ENCODE data around the gene ARSA. TPM values are rescaled to one million over a fixed set of nuclear protein-coding genes. Genes with fewer than 3 reads are reported as not detected.

The ARSA gene
- 15.8 and 16.4 TPM in 2 replicates for total RNA-seq

DNA sequence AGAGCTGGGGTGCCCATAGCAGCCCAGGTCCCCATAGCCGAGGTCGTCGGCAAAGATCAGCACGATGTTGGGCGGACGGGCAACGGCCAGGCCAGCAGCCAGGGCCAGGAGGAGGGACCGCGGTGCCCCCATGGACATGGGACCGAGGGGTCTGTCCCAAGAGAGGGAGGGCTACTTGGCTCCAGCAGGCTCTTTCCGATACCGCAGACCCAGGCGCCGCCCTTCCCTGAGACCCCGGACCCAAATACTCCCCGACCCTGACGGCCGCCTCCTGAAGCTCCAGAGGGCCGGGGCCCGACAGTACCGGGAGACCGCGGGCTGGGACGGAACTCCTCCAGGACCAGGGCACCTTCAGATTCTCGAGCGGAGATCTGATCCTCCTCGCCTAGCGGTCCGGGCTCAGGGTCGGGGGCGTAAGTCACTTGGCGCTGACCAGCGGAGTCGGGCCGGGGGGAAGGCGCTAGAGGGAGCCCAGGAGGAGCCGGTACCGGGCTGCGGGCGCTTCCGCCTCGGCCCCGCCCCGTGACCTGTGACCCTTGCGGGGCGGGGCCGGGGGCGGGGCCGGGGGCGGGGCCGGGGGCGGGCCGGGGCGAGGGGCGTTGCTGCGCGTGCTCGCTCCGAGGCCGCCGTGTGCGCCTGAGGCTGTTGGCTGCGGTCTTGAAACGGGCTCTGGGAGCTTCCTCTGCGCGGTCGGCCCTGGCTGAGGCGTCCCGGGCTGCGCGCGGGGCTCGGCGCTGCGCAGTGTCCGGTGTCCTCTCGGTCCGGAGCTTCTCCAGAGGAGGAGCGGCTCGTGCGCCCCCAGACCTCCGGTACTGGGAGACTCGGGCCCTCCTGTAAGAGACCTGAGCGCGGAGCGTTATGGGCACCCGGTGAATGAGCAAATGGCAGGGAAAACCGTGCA lies at the start of gene ARSA:
ARSA (minus strand) TSS at position 511 of the 901 bp plus-strand sequence; CDS start at position 138, 373 bp downstream.

GRCh38 chr22:50672471-50673230 lies 44.7 kb upstream of the ARSA start, which contains the start of gene SHANK3:
Gene SHANK3 (plus strand): TSS chr22:50672823.

GRCh38 chr22:50600538-50600937 lies 27.4 kb downstream of the ARSA start, which contains the start of gene MAPK8IP2:
Gene MAPK8IP2 (plus strand): TSS chr22:50600793. CDS start chr22:50600819, 26 bp downstream.

DNA sequence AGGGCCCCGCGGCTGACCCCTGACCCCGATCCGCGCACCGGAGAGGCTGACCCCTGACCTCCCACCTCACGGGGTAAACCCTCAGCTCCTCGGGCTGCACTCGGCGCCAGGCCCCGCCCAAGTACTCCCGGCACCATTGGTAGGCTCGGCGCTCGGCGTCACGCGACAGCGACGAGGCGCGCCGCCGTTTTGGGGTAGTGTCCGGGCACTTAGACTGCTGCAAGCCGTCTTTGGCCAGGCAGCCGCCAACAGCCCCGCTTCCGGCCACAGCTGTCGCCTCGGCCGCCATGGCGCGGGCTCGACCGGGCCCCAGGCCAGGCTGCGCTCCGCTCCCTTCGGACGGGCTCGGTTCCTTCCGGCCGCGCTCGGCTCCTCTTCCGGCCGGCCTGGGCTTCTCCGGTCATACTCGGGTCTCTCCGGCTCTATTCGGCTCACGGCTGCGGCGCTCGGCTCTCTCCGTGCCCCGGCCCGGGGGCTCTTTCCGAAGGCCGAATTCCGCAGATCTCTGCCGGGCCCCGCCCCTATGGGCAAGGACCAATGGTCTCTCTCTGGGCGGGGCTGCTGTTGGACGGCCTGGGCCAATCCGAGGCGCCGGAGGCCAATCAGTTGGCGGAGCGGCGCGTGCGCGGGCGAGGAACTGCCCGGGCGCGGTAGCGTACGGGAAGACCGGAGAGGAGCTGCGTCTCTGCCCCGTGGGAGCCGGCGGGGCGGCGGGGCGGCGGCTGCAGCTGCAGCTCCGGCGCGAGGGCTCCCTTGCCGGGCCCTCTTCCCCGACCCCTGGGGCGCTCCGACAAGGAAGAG lies 45.3 kb downstream of the ARSA start, which contains the start of gene CHKB:
CHKB (minus strand) TSS at position 357 of the 801 bp plus-strand sequence; CDS start at position 289, 68 bp downstream.

GRCh38 chr22:50577987-50578775 lies 49.8 kb downstream of the ARSA start, which contains the start of gene CPT1B:
Gene CPT1B (minus strand): TSS chr22:50578427. CDS start chr22:50577915, 512 bp downstream.

Small RNA genes within 50 kb of the gene (small RNA-seq; reads per million reads assigned to genes)
- gene RF00019, result not detected

Other genes starting within 250 kb of the ARSA start
- 63.6 and 76.8 TPM in 2 replicates for gene SBF1, start 153.1 kb downstream of the ARSA start, total RNA-seq
- 0.39 and 2.2 TPM in 2 replicates for gene ADM2, start 146.6 kb downstream of the ARSA start, total RNA-seq
- gene MIOX, start 141.3 kb downstream of the ARSA start, total RNA-seq, result 0.20 TPM in 1 of 2 replicates, not detected in the other
- gene LMF2, start 120.5 kb downstream of the ARSA start, total RNA-seq, result 32.3 and 36.9 TPM in 2 replicates
- 35.3 and 49.5 TPM in 2 replicates for gene NCAPH2, start 119.9 kb downstream of the ARSA start, total RNA-seq
- 2.7 and 5.1 TPM in 2 replicates for gene SCO2, start 102.6 kb downstream of the ARSA start, total RNA-seq
- 24.2 and 45.9 TPM in 2 replicates for gene TYMP, start 98.1 kb downstream of the ARSA start, total RNA-seq
- gene KLHDC7B, start 82.3 kb downstream of the ARSA start, total RNA-seq, result not detected in 2 replicates
- not detected in 2 replicates for gene SYCE3, start 65.2 kb downstream of the ARSA start, total RNA-seq
- gene CPT1B, start 49.7 kb downstream of the ARSA start, total RNA-seq, result 0.73 and 1.2 TPM in 2 replicates
- 22.5 and 25.4 TPM in 2 replicates for gene CHKB, start 45.3 kb downstream of the ARSA start, total RNA-seq
- 0.37 and 0.39 TPM in 2 replicates for gene MAPK8IP2, start 27.4 kb downstream of the ARSA start, total RNA-seq
- gene SHANK3, start 44.7 kb upstream of the ARSA start, total RNA-seq, result 0.73 and 2.2 TPM in 2 replicates
- not detected in 2 replicates for gene ACR, start 110.1 kb upstream of the ARSA start, total RNA-seq
- 8.1 and 17.4 TPM in 2 replicates for gene RABL2B, start 155.5 kb upstream of the ARSA start, total RNA-seq

All from subcutaneous preadipocyte (primary cell).